Activated T-cell treated with anti-CD3 and anti-CD28 coated beads for 1 hour (primary cell): Measurements from ENCODE around the gene MECR.
"Not testable (repeated sequence)": the region's sequence is repeated elsewhere in the genome, so short reads cannot be mapped to it uniquely, and the experiment has no call there.

Experiments used
- DNase-seq: peaks from one replicate; pipeline ENCODE4 v3.0.0-alpha.2; 2020; ENCODE audit warnings: low read depth

Gene MECR

DNA sequence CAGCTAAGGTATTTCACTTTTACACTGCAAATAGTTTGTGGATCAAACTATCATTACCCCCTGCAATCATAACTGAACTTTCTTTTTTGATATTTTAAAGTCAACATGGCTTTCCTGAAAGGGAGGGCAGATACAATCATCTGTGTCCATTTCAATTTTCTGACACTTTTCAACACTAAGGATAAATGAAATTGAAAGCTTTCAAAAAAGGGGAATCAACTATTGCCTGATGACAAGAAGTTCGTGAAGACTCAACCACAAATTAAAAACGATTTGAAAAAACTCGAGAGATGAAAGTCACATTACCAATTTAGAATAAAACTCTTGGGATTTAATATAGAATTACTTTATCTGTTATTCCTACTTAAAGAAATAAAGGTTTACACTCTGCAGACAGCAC is 60.8 kb downstream of the MECR start:
- no peak for DNase-seq

DNA sequence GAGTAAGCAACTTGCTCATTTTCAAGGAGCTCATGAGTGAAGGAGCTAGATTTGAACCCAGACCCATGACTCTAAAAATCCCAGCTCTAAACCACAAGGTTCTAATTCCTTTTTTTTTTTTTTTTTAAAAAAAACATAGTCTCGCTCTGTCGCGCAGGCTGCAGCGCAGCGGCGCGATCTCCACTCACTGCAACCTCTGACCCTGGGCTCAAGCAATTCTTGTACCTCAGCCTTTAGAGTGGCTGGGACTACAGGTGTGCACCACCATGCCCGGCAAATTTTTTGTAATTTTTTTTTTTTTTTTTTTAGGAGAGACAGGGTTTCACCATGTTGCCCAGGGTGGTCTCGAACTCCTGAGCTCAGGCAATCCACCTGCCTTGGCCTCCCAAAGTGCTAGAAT is 62.8 kb downstream of the MECR start:
- no peak for DNase-seq

DNA sequence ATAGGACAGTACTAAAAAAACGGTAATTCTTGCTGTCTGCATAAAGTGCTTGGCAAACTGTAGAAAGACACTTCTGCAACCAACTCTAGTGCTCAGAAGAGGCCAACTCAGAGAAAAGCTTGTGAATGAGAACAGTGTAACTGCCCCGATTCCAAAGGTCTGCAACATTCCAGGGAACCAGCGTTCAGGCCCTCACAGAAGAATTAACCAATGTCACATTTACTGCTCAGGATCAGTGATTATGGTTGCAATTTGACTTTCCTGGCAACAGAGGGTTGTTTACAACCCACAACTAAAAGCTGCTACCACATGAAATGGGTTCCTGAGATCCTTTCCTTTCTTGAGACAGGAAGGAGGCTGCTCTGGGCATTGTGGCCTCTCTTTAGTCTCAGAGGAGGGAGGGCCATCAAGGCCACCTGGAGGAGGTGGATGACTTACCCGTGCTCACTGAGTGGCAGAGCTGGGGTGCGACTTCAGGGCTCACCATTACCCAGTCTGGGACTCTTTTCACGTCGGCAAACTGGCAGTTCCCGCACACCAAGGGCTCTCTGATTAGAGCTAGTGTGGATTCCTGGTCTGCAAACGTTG is 64.3 kb downstream of the MECR start:
- DNase-seq: no peak

DNA sequence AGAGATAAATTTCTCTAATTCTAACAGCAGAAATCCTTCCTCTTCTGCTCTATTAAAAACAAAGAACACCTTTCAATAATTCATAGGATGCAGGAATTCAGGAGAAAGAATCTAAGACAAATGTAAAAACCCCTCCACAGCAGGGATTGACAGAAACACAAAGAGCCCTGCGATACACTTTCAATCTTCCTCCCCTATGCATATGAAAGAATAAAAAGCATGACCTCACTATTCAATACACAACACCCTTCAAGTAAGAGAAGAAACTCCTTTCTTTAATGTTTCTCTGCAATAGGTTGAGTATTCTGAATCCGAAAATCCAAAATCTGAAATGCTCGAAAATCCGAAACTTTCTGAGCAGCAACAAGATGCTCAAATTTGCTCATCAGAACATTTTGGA is 66.1 kb downstream of the MECR start:
- DNase-seq: no peak

- no peak for DNase-seq
Measured at GRCh38 chr1:29162476-29163138, 68.1 kb downstream of the MECR start.

- no peak for DNase-seq
Measured at GRCh38 chr1:29162025-29162424, 68.7 kb downstream of the MECR start.

DNA sequence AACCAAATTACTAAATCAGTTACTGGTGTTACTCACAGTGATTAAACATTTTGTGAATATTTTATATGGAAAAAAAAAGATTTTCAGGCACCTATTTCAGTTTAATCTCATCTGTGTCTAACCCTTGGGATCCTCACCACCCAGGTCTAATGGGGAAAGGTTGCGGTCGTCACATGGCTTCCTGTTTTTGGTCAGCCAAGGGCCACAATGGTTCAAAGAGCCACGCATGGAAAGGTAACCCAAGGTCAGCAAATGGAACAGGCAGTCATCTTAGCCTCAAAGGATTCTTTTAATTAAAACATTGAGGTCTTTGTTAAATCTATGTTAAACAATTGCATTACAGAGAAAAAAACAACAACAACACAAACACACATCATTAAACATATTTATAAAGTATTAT is 71.0 kb downstream of the MECR start:
- no peak for DNase-seq

GRCh38 chr1:29157269-29157601 is 73.5 kb downstream of the MECR start:
- no peak for DNase-seq

GRCh38 chr1:29156543-29157268 is 74.0 kb downstream of the MECR start:
- DNase-seq: no peak

- no peak for DNase-seq
Measured at GRCh38 chr1:29152046-29152805, 78.5 kb downstream of the MECR start.

- DNase-seq: not testable (repeated sequence)
Measured at GRCh38 chr1:29150346-29150745, 80.4 kb downstream of the MECR start.

DNA sequence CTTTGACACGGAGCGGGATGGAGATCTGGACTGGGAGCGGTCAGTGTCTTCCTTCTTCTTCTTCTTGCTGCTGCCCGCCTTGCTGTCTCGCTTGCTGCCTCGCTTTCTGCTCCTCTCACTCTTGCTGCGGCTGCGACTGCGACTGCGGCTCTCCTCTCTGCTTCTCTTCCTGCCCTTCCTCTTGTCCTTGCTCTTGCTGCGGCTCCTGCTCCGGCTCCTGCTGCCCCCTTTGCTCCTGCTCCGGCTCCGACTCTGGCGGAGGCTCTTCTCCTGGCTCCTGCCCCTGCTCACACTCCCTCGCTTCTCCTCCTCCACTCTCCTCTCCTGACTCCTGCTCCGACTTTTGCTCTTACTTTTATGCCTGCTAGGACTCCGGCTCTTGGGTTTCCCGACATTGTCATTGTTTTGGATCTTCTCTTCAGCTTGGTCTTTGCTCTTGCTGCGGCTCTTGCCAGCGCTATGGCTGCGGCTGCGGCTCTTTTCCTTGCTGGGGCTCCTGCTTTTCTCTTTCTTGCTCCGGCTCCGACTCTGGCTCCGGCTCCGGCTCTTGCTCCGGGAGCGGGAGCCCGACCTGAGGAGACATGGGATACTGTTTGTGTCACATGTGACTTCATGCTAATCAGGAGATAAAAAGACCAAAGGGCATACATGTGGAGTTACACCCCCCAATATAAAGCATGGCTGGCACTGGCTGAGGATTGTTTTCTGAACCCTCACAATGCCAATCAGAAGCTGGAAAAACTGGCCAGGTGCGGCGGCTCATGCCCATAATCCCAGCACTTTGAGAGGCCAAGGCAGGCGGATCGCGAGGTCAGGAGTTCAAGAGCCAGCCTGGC is 81.9 kb downstream of the MECR start:
- DNase-seq: no peak

DNA sequence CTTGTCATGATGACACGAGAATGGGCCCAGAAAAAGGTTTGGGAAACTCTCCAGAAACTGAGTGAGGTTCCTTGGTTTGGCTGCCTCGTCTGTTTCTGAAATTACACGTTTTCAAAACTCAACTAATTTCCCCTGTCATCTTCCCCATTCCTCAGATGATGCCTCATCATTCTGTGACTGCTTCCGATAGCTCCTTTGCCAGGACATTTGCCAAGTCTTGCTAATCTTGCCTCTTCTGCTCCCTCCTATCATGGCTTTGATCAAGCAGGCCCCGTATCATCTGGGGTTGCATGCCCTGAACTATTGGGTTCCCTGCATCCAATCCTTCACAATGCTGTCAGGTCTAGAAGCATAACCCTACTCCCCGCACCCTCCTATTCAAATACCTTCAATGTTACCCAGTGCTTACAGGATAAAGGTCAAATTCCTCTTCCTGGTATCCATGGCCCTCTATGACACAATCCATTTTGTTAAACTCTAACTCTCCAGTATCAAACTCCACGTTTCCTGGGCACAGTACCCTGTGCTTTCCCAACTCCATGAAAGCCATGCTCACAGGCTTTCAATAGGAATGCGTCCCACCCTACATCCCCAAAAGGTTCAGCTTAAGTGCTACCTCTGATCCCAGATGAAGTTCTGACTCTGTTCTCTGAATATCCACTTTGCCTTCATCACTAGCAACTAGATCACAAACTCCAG is 84.8 kb downstream of the MECR start:
- DNase-seq: no peak

GRCh38 chr1:29144178-29144577 is 86.6 kb downstream of the MECR start:
- DNase-seq: no peak

DNA sequence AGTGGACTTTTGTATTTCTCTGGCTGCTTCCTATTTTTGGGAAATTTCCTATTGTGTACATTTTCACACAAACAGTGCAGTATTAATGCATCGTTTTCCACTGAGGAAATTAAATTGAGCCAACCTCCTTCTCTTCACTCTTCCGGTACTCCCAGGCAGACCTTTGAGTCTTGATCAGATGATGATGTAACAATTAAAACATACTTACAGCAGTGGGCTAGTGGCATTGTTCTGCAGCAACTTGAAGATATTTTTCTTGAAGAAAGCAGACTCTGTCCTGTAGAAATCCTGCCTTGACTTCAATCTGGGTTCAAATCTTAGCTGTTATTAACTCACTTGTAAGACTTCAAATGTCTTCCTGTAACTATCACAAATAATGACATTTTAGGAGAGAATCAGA is 88.0 kb downstream of the MECR start:
- no peak for DNase-seq
